Hair follicle dermal papilla cell (primary cell): ENCODE results near the gene RALGAPA2. TPM values are rescaled to one million over a fixed set of nuclear protein-coding genes. Genes with fewer than 3 reads are reported as not detected.

ENCODE experiments used
- small RNA-seq: library from RNA; depleted of rRNA; stranded (forward); fragments of <200 nt; gene quantifications from one replicate; pipeline ENCODE3, GENCODE V24; 2012
- total RNA-seq: library from RNA; depleted of rRNA; stranded (reverse); fragments of >200 nt; gene quantifications from 2 replicates; pipeline ENCODE4 v1.2.3, GENCODE V29; 2012

Gene RALGAPA2
- 7.3 and 8.6 TPM in 2 replicates for total RNA-seq

GRCh38 chr20:20712474-20713243 is at the start of gene RALGAPA2:
Gene RALGAPA2 (minus strand): TSS chr20:20712644. CDS start chr20:20712480, 164 bp downstream.

GRCh38 chr20:20367575-20368417 is 344.6 kb downstream of the RALGAPA2 start, which contains the start of gene INSM1:
Gene INSM1 (plus strand): TSS chr20:20368104. CDS start chr20:20368268, 164 bp downstream.

Small RNAs within 50 kb of the gene (small RNA-seq; reads per million reads assigned to genes)
- not detected for gene EIF4E2P1
- not detected for gene RN7SL607P
